ENCODE measurements around the gene GABPB1.

GRCh38 chr15:50298340-50298739, 56.7 kb downstream of the GABPB1 start:
- TF ChIP-seq CTCF (IDR thresholded peaks at IDR 0.05; ENCODE audit: borderline replicate concordance, extremely low read depth, low read length, poor library complexity, severe bottlenecking) (no peak), EZH2 (IDR thresholded peaks at IDR 0.05; ENCODE audit: borderline replicate concordance, low read depth, low read length, severe bottlenecking) (no peak)
